Measurements from ENCODE around the gene ZMYM4.

Gene ZMYM4

DNA sequence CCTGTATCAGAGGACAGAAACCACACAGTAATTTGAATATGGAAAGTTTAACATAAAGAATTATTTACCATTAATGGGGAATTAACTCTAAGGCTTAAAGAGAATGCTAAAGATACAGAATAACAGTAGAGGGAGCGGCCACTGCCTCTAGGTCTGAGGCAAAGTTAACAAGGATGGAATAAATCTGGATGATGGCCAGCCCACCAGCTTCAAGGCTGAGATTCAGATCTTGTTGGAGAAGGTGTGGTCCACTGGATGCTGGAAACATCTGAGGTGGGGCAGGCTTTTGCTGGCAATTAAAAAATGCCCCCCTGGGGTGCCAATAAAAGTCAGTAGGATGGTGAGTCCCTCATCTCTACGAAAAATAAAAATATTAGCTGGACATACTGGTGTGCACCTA is 29.4 kb downstream of the ZMYM4 start:
- no peak overlapping the region for H3K9ac ChIP-seq (ENCODE audit: low read length)
- 0 out of 2 replicates have a peak, but pooled peaks cover 4% of the 10 kb centered on the region for H3K4me1 ChIP-seq (ENCODE audit: control insufficient read depth, insufficient read depth, low read length)
- peaks cover 22% of the 10 kb centered on the region for H3K36me3 ChIP-seq (ENCODE audit: control insufficient read depth, insufficient read depth, low read length)
- H3K9me3 ChIP-seq (ENCODE audit: control insufficient read depth, insufficient read depth, low read depth, low read length) = no peaks in the 10 kb centered on the region
- H3K27ac ChIP-seq (ENCODE audit: low read depth, low read length) = no peak overlapping the region
- no peaks in the 10 kb centered on the region for H3K27me3 ChIP-seq (ENCODE audit: control insufficient read depth, insufficient read depth, low read length)
- no peak overlapping the region for H3K4me3 ChIP-seq (ENCODE audit: low read depth, low read length)

- no peak overlapping the region for H3K27ac ChIP-seq (ENCODE audit: low read depth, low read length)
- no peak overlapping the region for H3K9ac ChIP-seq (ENCODE audit: low read length)
- no peaks in the 10 kb centered on the region for H3K27me3 ChIP-seq (ENCODE audit: control insufficient read depth, insufficient read depth, low read length)
Observed at GRCh38 chr1:35298464-35298863, 30.0 kb downstream of the ZMYM4 start.

GRCh38 chr1:35300376-35300775 is 31.9 kb downstream of the ZMYM4 start:
- Histone ChIP-seq H3K36me3 (ENCODE audit: control insufficient read depth, insufficient read depth, low read length) (peaks cover 14% of the 10 kb centered on the region), H3K4me1 (ENCODE audit: control insufficient read depth, insufficient read depth, low read length) (0 out of 2 replicates have a peak, but pooled peaks cover 4% of the 10 kb centered on the region), H3K4me3 (ENCODE audit: low read depth, low read length) (no peak overlapping the region), H3K27ac (ENCODE audit: low read depth, low read length) (no peak overlapping the region), H3K27me3 (ENCODE audit: control insufficient read depth, insufficient read depth, low read length) (no peaks in the 10 kb centered on the region), H3K9me3 (ENCODE audit: control insufficient read depth, insufficient read depth, low read depth, low read length) (no peaks in the 10 kb centered on the region), H3K9ac (ENCODE audit: low read length) (no peak overlapping the region)

More at GRCh38 chr1:35298464-35298863, 30.0 kb downstream of the ZMYM4 start:
- H3K9me3 ChIP-seq (ENCODE audit: control insufficient read depth, insufficient read depth, low read depth, low read length) = no peaks in the 10 kb centered on the region
- H3K4me3 ChIP-seq (ENCODE audit: low read depth, low read length) = no peak overlapping the region
- H3K4me1 ChIP-seq (ENCODE audit: control insufficient read depth, insufficient read depth, low read length) = 0 out of 2 replicates have a peak, but pooled peaks cover 4% of the 10 kb centered on the region
- peaks cover 17% of the 10 kb centered on the region for H3K36me3 ChIP-seq (ENCODE audit: control insufficient read depth, insufficient read depth, low read length)

DNA sequence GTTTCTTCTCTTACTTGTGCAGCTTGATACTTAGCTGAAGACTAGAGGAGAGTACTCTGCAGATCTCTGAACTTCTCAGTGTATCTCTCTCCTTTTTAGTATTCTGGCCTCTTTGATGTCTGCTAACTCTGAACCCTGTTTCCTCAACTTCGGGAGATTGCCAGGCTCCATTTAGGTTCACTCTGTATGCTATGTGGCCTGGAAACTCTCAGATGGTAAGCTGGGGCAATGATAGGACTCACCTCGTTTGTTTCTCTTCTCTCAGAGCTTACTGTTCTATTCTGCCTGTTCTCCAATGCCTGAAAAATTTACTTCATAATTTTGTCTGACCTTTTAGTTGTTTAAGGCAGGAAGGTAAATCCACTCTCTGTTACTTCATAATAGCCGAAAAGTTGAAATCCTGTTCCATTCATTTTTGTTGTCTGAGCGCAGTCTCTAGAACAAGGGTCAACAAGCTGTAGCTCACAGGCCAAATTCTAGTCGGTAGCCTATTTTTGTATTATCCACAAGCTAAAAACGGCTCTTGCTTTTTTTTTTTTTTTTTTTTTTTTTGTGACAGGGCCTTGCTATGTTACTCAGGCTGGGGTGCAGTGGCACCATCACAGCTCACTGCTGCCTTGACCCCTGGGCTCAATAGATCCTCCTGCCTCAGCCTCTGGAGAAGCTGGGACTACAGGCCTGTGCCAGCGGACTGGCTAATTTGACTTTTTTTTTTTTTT is 33.3 kb downstream of the ZMYM4 start:
- no peak overlapping the region for H3K4me3 ChIP-seq (ENCODE audit: low read depth, low read length)
- H3K4me1 ChIP-seq (ENCODE audit: control insufficient read depth, insufficient read depth, low read length) = 0 out of 2 replicates have a peak, but pooled peaks cover 4% of the 10 kb centered on the region
- peaks cover 10% of the 10 kb centered on the region for H3K36me3 ChIP-seq (ENCODE audit: control insufficient read depth, insufficient read depth, low read length)
- no peaks in the 10 kb centered on the region for H3K9me3 ChIP-seq (ENCODE audit: control insufficient read depth, insufficient read depth, low read depth, low read length)
- no peak overlapping the region for H3K27ac ChIP-seq (ENCODE audit: low read depth, low read length)
- no peaks in the 10 kb centered on the region for H3K27me3 ChIP-seq (ENCODE audit: control insufficient read depth, insufficient read depth, low read length)
- no peak overlapping the region for H3K9ac ChIP-seq (ENCODE audit: low read length)

DNA sequence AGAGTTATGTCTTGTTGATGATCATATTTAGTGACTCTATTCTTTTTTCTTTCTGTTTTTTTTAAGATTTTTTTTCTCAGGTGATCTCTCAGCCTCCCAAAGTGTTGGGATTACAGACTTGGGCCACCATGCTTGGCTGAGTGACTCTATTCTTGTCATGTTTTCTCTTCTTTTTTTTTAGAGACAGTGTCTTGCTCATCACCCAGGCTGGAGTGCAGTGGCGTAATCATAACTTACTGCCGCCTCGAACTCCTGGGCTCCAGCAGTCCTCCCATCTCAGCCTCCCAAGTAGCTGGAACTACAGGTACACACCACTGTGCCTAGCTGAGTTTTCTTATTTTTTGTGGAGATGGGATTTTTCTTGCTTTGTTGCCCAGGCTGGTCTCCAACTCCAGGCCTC is 36.9 kb downstream of the ZMYM4 start:
- no peaks in the 10 kb centered on the region for H3K27me3 ChIP-seq (ENCODE audit: control insufficient read depth, insufficient read depth, low read length)
- no peak overlapping the region for H3K9ac ChIP-seq (ENCODE audit: low read length)
- no peaks in the 10 kb centered on the region for H3K9me3 ChIP-seq (ENCODE audit: control insufficient read depth, insufficient read depth, low read depth, low read length)
- H3K36me3 ChIP-seq (ENCODE audit: control insufficient read depth, insufficient read depth, low read length) = peaks cover 12% of the 10 kb centered on the region
- H3K4me1 ChIP-seq (ENCODE audit: control insufficient read depth, insufficient read depth, low read length) = no peaks in the 10 kb centered on the region
- H3K27ac ChIP-seq (ENCODE audit: low read depth, low read length) = no peak overlapping the region
- H3K4me3 ChIP-seq (ENCODE audit: low read depth, low read length) = no peak overlapping the region

GRCh38 chr1:35315649-35316048 is 47.1 kb downstream of the ZMYM4 start:
- H3K27ac ChIP-seq (ENCODE audit: low read depth, low read length) = no peak overlapping the region
- H3K9me3 ChIP-seq (ENCODE audit: control insufficient read depth, insufficient read depth, low read depth, low read length) = no peaks in the 10 kb centered on the region
- H3K27me3 ChIP-seq (ENCODE audit: control insufficient read depth, insufficient read depth, low read length) = no peaks in the 10 kb centered on the region
- H3K9ac ChIP-seq (ENCODE audit: low read length) = no peak overlapping the region
- H3K36me3 ChIP-seq (ENCODE audit: control insufficient read depth, insufficient read depth, low read length) = peaks cover 11% of the 10 kb centered on the region
- H3K4me3 ChIP-seq (ENCODE audit: low read depth, low read length) = no peak overlapping the region
- no peaks in the 10 kb centered on the region for H3K4me1 ChIP-seq (ENCODE audit: control insufficient read depth, insufficient read depth, low read length)

- Histone ChIP-seq H3K27ac (ENCODE audit: low read depth, low read length) (no peak overlapping the region), H3K9me3 (ENCODE audit: control insufficient read depth, insufficient read depth, low read depth, low read length) (no peaks in the 10 kb centered on the region), H3K4me1 (ENCODE audit: control insufficient read depth, insufficient read depth, low read length) (no peaks in the 10 kb centered on the region), H3K9ac (ENCODE audit: low read length) (no peak overlapping the region), H3K27me3 (ENCODE audit: control insufficient read depth, insufficient read depth, low read length) (no peaks in the 10 kb centered on the region), H3K4me3 (ENCODE audit: low read depth, low read length) (no peak overlapping the region), H3K36me3 (ENCODE audit: control insufficient read depth, insufficient read depth, low read length) (peaks cover 5% of the 10 kb centered on the region)
Observed at GRCh38 chr1:35316264-35316663, 47.8 kb downstream of the ZMYM4 start.

- Histone ChIP-seq H3K36me3 (ENCODE audit: control insufficient read depth, insufficient read depth, low read length) (no peaks in the 10 kb centered on the region; the same call in 1 of the 2 replicates), H3K9me3 (ENCODE audit: control insufficient read depth, insufficient read depth, low read depth, low read length) (no peaks in the 10 kb centered on the region), H3K27ac (ENCODE audit: low read depth, low read length) (no peak overlapping the region), H3K9ac (ENCODE audit: low read length) (no peak overlapping the region), H3K4me1 (ENCODE audit: control insufficient read depth, insufficient read depth, low read length) (no peaks in the 10 kb centered on the region), H3K27me3 (ENCODE audit: control insufficient read depth, insufficient read depth, low read length) (no peaks in the 10 kb centered on the region), H3K4me3 (ENCODE audit: low read depth, low read length) (no peak overlapping the region)
Observed at GRCh38 chr1:35319988-35320713, 51.6 kb downstream of the ZMYM4 start.

DNA sequence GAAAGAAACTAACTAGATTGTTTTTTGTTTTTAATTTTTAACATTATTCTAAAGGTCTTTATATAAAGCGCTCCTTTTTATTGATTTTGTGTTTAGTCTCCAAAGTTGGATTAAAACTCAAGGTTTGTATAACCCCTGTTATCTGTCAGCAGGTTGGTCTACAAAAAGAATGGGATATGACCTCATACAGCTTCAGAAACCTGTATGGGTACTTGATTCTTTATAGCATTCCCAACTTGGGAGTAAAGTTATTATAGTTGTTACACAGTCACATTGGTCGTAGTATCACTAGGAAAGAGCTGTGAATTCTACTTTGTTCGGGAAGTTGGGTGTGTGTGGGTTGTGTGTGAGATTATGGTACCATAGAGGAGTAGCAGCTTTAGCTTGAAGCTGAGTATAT is 52.4 kb downstream of the ZMYM4 start:
- no peaks in the 10 kb centered on the region for H3K27me3 ChIP-seq (ENCODE audit: control insufficient read depth, insufficient read depth, low read length)
- H3K4me3 ChIP-seq (ENCODE audit: low read depth, low read length) = no peak overlapping the region
- no peak overlapping the region for H3K27ac ChIP-seq (ENCODE audit: low read depth, low read length)
- H3K9ac ChIP-seq (ENCODE audit: low read length) = no peak overlapping the region
- H3K9me3 ChIP-seq (ENCODE audit: control insufficient read depth, insufficient read depth, low read depth, low read length) = no peaks in the 10 kb centered on the region
- peaks cover 2% of the 10 kb centered on the region; the same call in 1 of the 2 replicates for H3K36me3 ChIP-seq (ENCODE audit: control insufficient read depth, insufficient read depth, low read length)
- no peaks in the 10 kb centered on the region for H3K4me1 ChIP-seq (ENCODE audit: control insufficient read depth, insufficient read depth, low read length)

- Histone ChIP-seq H3K4me1 (ENCODE audit: control insufficient read depth, insufficient read depth, low read length) (no peaks in the 10 kb centered on the region), H3K9ac (ENCODE audit: low read length) (no peak overlapping the region), H3K4me3 (ENCODE audit: low read depth, low read length) (no peak overlapping the region), H3K36me3 (ENCODE audit: control insufficient read depth, insufficient read depth, low read length) (peaks cover 10% of the 10 kb centered on the region), H3K27me3 (ENCODE audit: control insufficient read depth, insufficient read depth, low read length) (no peaks in the 10 kb centered on the region), H3K27ac (ENCODE audit: low read depth, low read length) (no peak overlapping the region), H3K9me3 (ENCODE audit: control insufficient read depth, insufficient read depth, low read depth, low read length) (no peaks in the 10 kb centered on the region)
Observed at GRCh38 chr1:35324486-35324885, 56.0 kb downstream of the ZMYM4 start.

DNA sequence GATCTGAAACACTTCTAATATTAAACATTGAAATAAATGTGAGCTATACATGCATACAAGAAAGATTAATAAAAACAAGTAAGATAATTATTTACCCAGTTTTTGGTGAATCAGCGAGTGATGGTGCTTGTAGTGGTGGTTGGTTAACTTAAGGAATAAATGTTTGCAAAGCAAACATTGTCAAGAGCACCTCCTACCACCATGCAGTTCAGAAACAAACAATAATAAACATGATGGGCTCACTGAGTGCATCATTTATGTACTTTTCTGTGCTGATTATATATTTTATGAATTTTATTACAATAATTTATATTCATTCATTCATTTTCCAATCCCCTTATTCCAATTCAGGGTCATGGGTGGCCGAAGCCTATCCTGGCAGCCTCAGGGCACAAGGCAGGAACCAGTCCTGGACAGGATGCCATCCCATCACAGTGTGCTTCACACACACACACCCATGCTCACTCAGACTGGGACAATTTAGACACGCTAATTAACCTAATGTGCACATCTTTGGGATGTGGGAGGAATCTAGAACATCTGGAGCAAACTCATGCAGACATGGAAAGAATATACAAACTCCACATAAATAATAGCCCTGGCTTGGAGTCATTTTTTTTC is 57.8 kb downstream of the ZMYM4 start:
- no peak overlapping the region for H3K27ac ChIP-seq (ENCODE audit: low read depth, low read length)
- H3K27me3 ChIP-seq (ENCODE audit: control insufficient read depth, insufficient read depth, low read length) = no peaks in the 10 kb centered on the region
- H3K36me3 ChIP-seq (ENCODE audit: control insufficient read depth, insufficient read depth, low read length) = peaks cover 10% of the 10 kb centered on the region
- H3K4me1 ChIP-seq (ENCODE audit: control insufficient read depth, insufficient read depth, low read length) = no peaks in the 10 kb centered on the region
- no peak overlapping the region for H3K4me3 ChIP-seq (ENCODE audit: low read depth, low read length)
- H3K9ac ChIP-seq (ENCODE audit: low read length) = no peak overlapping the region
- no peaks in the 10 kb centered on the region for H3K9me3 ChIP-seq (ENCODE audit: control insufficient read depth, insufficient read depth, low read depth, low read length)
